HG02884 (cell line): ENCODE results near the gene TDRD5.
"Not testable (repeated sequence)": the region's sequence is repeated elsewhere in the genome, so short reads cannot be mapped to it uniquely, and the experiment has no call there.

Experiments used
- ATAC-seq: cut with Tn5 transposase; IDR thresholded peaks from one replicate; pipeline ENCODE4 v1.9.1; 2021; ENCODE audit warnings: mild to moderate bottlenecking, moderate library complexity; ENCODE audit not compliant: unreplicated experiment

TDRD5 gene

GRCh38 chr1:179598631-179599030 is 7.0 kb downstream of the TDRD5 start:
- ATAC-seq, result no peak

- no peak for ATAC-seq
Observed at GRCh38 chr1:179599623-179600249, 8.1 kb downstream of the TDRD5 start.

GRCh38 chr1:179601093-179601492 is 9.5 kb downstream of the TDRD5 start:
- ATAC-seq, result no peak

GRCh38 chr1:179612361-179612760 is 20.7 kb downstream of the TDRD5 start:
- no peak for ATAC-seq

- no peak for ATAC-seq
Observed at GRCh38 chr1:179630719-179631118, 39.1 kb downstream of the TDRD5 start.

GRCh38 chr1:179632868-179633267 is 41.2 kb downstream of the TDRD5 start:
- no peak for ATAC-seq

- no peak for ATAC-seq
Observed at GRCh38 chr1:179637211-179637860, 45.7 kb downstream of the TDRD5 start.

- no peak for ATAC-seq
Observed at GRCh38 chr1:179661018-179661417, 69.4 kb downstream of the TDRD5 start.

GRCh38 chr1:179663810-179664209 is 72.2 kb downstream of the TDRD5 start:
- no peak for ATAC-seq

- no peak for ATAC-seq
Observed at GRCh38 chr1:179677882-179678281, 86.2 kb downstream of the TDRD5 start.

- not testable (repeated sequence) for ATAC-seq
Observed at GRCh38 chr1:179694530-179694929, 102.9 kb downstream of the TDRD5 start.

- ATAC-seq, result no peak
Observed at GRCh38 chr1:179702946-179703539, 111.4 kb downstream of the TDRD5 start.

- no peak for ATAC-seq
Observed at GRCh38 chr1:179706339-179706941, 114.8 kb downstream of the TDRD5 start.

GRCh38 chr1:179707406-179707805 is 115.8 kb downstream of the TDRD5 start:
- no peak for ATAC-seq

GRCh38 chr1:179708434-179709195 is 117.0 kb downstream of the TDRD5 start:
- no peak for ATAC-seq

- peak; percentile 85 for ATAC-seq
Observed at GRCh38 chr1:179709841-179710329, 118.3 kb downstream of the TDRD5 start.

- no peak for ATAC-seq
Observed at GRCh38 chr1:179714159-179714558, 122.5 kb downstream of the TDRD5 start.

- no peak for ATAC-seq
Observed at GRCh38 chr1:179714623-179715022, 123.0 kb downstream of the TDRD5 start.

GRCh38 chr1:179719272-179719671 is 127.6 kb downstream of the TDRD5 start:
- no peak for ATAC-seq

GRCh38 chr1:179728271-179728670 is 136.6 kb downstream of the TDRD5 start:
- ATAC-seq, result no peak

- ATAC-seq, result no peak
Observed at GRCh38 chr1:179729881-179730280, 138.2 kb downstream of the TDRD5 start.
